CD4-positive, alpha-beta T cell (primary cell): ENCODE results near the gene MTUS2. TPM values are rescaled to one million over a fixed set of nuclear protein-coding genes. Genes with fewer than 3 reads are reported as not detected.

Experiments
- ATAC-seq: fragments of 200-7000 bp; cut with Tn5 transposase; one replicate; pipeline ENCODE4 v1.10.0; 2022; ENCODE audit warnings: mild to moderate bottlenecking; ENCODE audit not compliant: poor library complexity
- CTCF ChIA-PET: fragments of 350-600 bp; sonication (Branson Sonifier 250); formaldehyde crosslinking; loops from one replicate; lab custom pipeline; 2021; ENCODE audit warnings: antibody characterized with exemption, inconsistent platforms; lab: Charles Lee
- POLR2A ChIA-PET: fragments of 350-600 bp; sonication (Branson Sonifier 250); formaldehyde crosslinking; loops from one replicate; lab custom pipeline; 2021; ENCODE audit warnings: antibody characterized with exemption, inconsistent platforms; lab: Charles Lee
- DNase-seq, 14 experiments: peaks; one replicate each; pipeline ENCODE4 v3.0.0-alpha.2; 2013 to 2020; ENCODE audit warnings: mixed read lengths in 2 of 14
- H3K27ac ChIP-seq, 2 donors: one replicate each; pipeline versions ENCODE4 v1.5.1 to v1.7.0; 2013; ENCODE audit warnings: low read length in 2 of 2, low read depth in 1 of 2, mild to moderate bottlenecking in 1 of 2
- H3K27me3 ChIP-seq, 2 experiments: 1 replicate in 1 of 2; 2 replicates in 1 of 2; pipeline versions ENCODE4 v1.6.1 to v1.7.0; 2013; ENCODE audit warnings: low read length in 2 of 2, control low read depth in 1 of 2, mild to moderate bottlenecking in 1 of 2, moderate library complexity in 1 of 2; ENCODE audit not compliant: insufficient read depth in 2 of 2, control insufficient read depth in 1 of 2
- H3K36me3 ChIP-seq: one replicate; pipeline ENCODE4 v1.6.1; 2013; ENCODE audit warnings: low read length, control low read depth; ENCODE audit not compliant: insufficient read depth
- H3K4me1 ChIP-seq: one replicate; pipeline ENCODE4 v1.6.1; 2013; ENCODE audit warnings: low read length, control low read depth; ENCODE audit not compliant: insufficient read depth
- H3K4me3 ChIP-seq: one replicate; pipeline ENCODE4 v1.5.1; 2013; ENCODE audit warnings: mild to moderate bottlenecking, low read length, moderate library complexity
- H3K9me3 ChIP-seq, 2 experiments: 1 replicate in 1 of 2; 2 replicates in 1 of 2; pipeline versions ENCODE4 v1.6.1 to v1.7.0; 2013; ENCODE audit warnings: low read length in 2 of 2, mild to moderate bottlenecking in 2 of 2, control low read depth in 1 of 2, moderate library complexity in 1 of 2; ENCODE audit not compliant: control insufficient read depth in 1 of 2, insufficient read depth in 1 of 2
- H3K27ac Mint-ChIP-seq: one replicate; pipeline ENCODE4 v1.8.0; 2020; ENCODE audit warnings: mixed read lengths
- H3K27me3 Mint-ChIP-seq: one replicate; pipeline ENCODE4 v1.8.0; 2021; ENCODE audit warnings: mixed read lengths
- H3K36me3 Mint-ChIP-seq: one replicate; pipeline ENCODE4 v1.8.0; 2021; ENCODE audit warnings: low read depth, mixed read lengths
- H3K4me1 Mint-ChIP-seq: one replicate; pipeline ENCODE4 v1.8.0; 2021; ENCODE audit warnings: low read depth, mixed read lengths
- H3K4me3 Mint-ChIP-seq: one replicate; pipeline ENCODE4 v1.8.0; 2020; ENCODE audit warnings: mild to moderate bottlenecking, mixed read lengths
- H3K9me3 Mint-ChIP-seq: one replicate; pipeline ENCODE4 v1.8.0; 2020; ENCODE audit warnings: mixed read lengths
- CTCF ChIP-seq: fragments of 200-600 bp; IDR thresholded peaks from one replicate; pipeline ENCODE4 v1.8.0; 2022; ENCODE audit warnings: antibody characterized with exemption, mild to moderate bottlenecking
- intact Hi-C, 2 experiments: fragments of 100-400 bp; cut with DNase I in 1 of 2; cut with micrococcal nuclease in 1 of 2; formaldehyde crosslinking; loops; one replicate each; pipeline versions ENCODE4 v1.15.1 to v1.9.0; 2023 to 2025; cut with DNase I, micrococcal nuclease
- total RNA-seq, 174 experiments: library from RNA in 2 of 174; stranded (reverse) in 2 of 174; gene quantifications; one replicate each; pipeline ENCODE4 v1.2.3 and lab custom pipeline; 2021 to 2026

The MTUS2 gene
- total RNA-seq, 2 experiments from 2014 or later: 0.38 to 0.81 TPM

DNA sequence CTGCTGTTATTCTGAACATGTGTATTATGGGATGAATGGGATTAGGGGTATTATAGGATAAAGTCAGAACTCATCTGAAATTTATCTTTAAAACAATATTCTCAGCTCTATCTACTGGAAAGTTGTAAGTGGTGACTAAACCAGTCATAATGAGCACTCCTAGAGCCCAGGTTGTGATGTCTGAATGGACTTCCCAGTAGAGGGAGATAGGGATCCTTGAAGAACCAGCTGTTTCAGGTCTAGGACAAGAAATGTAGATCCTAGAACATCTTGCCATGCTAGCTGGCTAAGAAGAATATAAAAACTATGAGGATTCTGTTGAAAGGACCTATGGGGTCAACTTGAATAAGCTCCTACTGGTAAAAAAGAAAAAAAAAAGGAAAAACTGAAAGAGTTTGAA lies 464.6 kb downstream of the MTUS2 start:
- Histone ChIP-seq H3K27me3 (peaks cover 0 to 3% of the 10 kb centered on the region in 2 experiments), H3K9me3 (no peaks in the 10 kb centered on the region), H3K36me3 (no peaks in the 10 kb centered on the region), H3K4me1 (no peaks in the 10 kb centered on the region), H3K27ac (no peak overlapping the region), H3K4me3 (no peak overlapping the region)
- CTCF ChIA-PET: no interaction called here
- Mint-ChIP-seq H3K4me1 (no peaks in the 10 kb centered on the region), H3K4me3 (no peak overlapping the region), H3K36me3 (no peaks in the 10 kb centered on the region), H3K27ac (no peak overlapping the region), H3K9me3 (no peaks in the 10 kb centered on the region), H3K27me3 (peaks cover 13% of the 10 kb centered on the region)
- no peak for TF ChIP-seq CTCF
- ATAC-seq (no peak), DNase-seq (no peak)
- intact Hi-C loops: no loop called here
- POLR2A ChIA-PET: no interaction called here

- intact Hi-C loops: no loop called here
- Histone ChIP-seq H3K4me1 (no peaks in the 10 kb centered on the region), H3K36me3 (no peaks in the 10 kb centered on the region), H3K27me3 (no peaks in the 10 kb centered on the region), H3K4me3 (no peak overlapping the region), H3K27ac (no peak overlapping the region), H3K9me3 (peaks cover 0 to 7% of the 10 kb centered on the region in 2 experiments)
- ATAC-seq (no peak), DNase-seq (no peak)
- Mint-ChIP-seq H3K27me3 (peaks cover 17% of the 10 kb centered on the region), H3K4me3 (no peak overlapping the region), H3K27ac (no peak overlapping the region), H3K9me3 (no peaks in the 10 kb centered on the region), H3K4me1 (no peaks in the 10 kb centered on the region), H3K36me3 (no peaks in the 10 kb centered on the region)
- CTCF ChIA-PET: no interaction called here
- no peak for TF ChIP-seq CTCF
- POLR2A ChIA-PET: no interaction called here
Observed at GRCh38 chr13:29287237-29287636, 467.1 kb downstream of the MTUS2 start.

GRCh38 chr13:29292045-29292444 lies 471.9 kb downstream of the MTUS2 start:
- DNase-seq: no peak
- ATAC-seq: no peak
- TF ChIP-seq CTCF: no peak
- no peaks in the 10 kb centered on the region for H3K4me1 ChIP-seq
- Mint-ChIP-seq H3K27me3 (peaks cover 13% of the 10 kb centered on the region), H3K4me3 (no peak overlapping the region), H3K27ac (no peak overlapping the region), H3K4me1 (no peaks in the 10 kb centered on the region), H3K9me3 (no peaks in the 10 kb centered on the region), H3K36me3 (no peaks in the 10 kb centered on the region)
- POLR2A ChIA-PET: no interaction called here
- intact Hi-C loops: no loop called here
- H3K27ac ChIP-seq: no peak overlapping the region
- CTCF ChIA-PET: no interaction called here
- peaks cover 0 to 7% of the 10 kb centered on the region in 2 experiments for H3K9me3 ChIP-seq
- no peaks in the 10 kb centered on the region for H3K36me3 ChIP-seq
- no peak overlapping the region for H3K4me3 ChIP-seq
- no peaks in the 10 kb centered on the region for H3K27me3 ChIP-seq
